DMS53 treated with DMSO at 0.1 percent for 48 hours (cell line): ENCODE measurements around the gene GRK3.

ENCODE experiments used
- DNase-seq: peaks from one replicate; lab custom pipeline; 2025; ENCODE audit not compliant: unreplicated experiment; lab: John Stamatoyannopoulos, UW

Gene GRK3

GRCh38 chr22:25722223-25722622 lies 157.7 kb downstream of the GRK3 start:
- DNase-seq = no peak

DNA sequence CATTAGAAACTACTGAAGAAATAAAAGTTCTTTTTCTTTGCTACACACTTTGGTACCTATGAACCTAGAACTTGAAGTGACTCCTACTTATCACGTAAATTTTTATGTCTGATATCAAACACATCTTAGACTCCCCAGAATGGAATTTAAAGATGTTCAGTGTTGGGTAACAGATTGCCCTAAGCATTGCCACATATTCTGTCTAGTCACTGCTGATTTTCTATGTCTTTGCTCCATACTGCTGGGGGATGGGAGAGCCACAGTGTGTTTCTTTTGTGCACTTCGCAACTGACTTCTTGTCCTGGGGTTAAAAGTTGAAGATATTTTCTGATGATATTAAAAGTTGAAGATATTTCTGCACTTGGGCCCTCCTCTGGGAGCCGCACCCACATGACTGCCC lies 158.2 kb downstream of the GRK3 start:
- no peak for DNase-seq

GRCh38 chr22:25726241-25726640 lies 161.8 kb downstream of the GRK3 start:
- no peak for DNase-seq

DNA sequence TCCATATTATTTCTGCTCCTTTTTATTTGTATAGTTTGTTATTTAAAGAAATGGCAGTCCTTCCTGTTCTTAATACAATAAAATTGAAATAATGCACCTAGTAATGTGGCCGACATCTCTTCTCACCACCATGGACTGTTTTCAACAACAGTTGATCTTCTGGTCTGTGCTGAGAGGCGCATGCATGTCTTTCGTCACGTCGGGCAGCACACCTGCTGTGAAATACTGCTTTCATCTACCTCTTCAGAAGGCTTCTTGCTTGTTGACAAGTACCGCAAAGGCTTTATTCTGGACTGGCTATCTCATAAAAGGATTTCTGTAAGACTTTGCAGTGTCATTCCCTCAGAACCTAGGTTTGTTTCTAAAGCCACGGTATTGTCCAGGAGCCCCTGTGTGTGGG lies 163.6 kb downstream of the GRK3 start:
- DNase-seq = no peak

DNA sequence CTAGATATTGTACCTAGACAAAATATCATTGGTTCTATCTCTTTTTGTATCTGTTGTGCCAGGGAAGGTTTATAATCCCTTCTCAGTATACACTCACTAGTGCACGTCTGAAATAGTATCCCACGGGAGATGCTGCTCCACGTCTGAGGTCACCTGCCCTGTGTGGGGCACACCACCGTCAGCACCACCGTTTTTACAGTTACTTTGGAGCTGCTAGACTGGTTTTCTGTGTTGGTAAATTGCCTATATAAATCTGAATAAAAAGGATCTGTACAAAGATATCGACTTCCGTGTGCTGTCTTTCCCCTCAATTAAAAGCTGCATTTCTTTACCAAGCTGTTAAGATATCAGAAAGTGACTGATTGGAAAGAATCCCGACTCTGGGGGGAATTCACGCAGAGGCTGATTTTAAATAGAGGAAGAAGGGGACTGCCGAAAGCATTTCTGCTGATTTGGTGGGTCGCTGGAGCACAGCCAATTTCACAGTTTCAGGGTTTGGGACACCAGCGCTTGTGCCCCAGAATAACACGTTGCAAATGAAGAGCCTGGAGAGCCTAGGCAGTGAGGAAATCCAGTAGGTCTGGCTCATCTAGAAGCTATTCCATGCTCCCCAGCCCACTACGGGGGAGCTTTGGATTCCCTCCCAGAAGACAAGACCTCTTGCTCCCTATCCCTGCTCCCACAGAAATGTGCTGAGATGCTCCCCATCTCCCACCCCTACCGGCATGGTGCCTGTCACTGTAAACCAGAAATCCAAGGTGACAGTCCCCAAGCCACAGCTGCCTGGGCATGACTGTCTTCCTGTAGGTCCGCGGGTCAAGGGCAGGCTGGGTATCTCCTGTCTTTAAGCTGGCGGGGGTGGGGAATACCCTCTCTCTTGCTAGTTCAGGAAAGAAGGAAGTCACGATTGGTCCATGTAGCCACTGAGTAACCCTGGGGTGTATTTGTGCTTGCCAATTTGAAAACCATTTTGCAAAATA lies 164.8 kb downstream of the GRK3 start:
- DNase-seq = no peak

DNA sequence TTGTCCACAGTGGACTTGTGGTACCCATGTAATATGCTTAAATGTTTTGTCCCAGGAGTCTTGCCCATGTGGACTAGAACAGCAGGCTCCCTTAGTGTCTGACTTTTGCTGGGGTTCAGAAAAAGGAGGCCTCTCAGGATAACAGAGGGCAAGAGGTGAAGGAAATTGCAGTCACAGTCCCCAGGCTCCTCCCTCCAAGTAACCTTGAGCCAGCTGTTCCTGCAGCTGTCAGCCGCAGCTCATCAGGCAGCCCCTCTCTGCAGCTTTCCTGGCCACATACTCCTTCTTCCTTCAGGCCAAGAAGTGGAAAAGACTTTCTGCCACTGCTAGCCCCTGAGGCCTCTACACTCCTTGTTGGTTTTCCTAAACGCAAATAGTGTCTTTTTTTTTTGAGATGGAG lies 171.2 kb downstream of the GRK3 start:
- DNase-seq = no peak

DNA sequence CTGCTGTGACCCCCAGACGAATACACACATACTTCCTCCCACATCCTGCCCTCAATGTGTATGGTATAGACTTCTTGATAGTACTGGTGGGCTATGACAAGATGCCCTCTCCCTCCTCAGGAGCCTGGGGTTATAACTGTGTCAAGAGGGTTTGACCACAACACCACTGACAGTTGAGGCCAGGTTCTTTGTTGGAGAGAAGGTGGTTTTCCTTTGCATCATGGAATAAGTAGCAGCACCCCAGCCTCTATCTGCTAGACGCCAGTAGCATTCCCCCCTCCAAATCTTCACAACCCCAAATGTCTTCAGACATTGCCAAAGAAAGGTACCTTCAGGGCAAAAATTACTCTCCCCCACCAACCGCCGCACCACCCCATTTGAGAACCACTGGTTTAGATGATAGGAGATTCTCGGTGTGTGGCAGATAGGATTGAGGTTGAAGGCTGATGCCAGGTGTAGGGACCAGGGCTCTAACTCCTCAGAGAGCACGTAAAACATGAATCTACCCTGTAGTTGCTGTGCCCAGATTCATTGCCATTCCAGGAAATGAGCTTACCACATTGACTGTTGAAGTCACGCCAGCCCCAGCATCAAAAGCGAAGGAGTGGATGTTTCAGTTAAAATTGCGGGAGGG lies 172.0 kb downstream of the GRK3 start:
- DNase-seq = no peak

DNA sequence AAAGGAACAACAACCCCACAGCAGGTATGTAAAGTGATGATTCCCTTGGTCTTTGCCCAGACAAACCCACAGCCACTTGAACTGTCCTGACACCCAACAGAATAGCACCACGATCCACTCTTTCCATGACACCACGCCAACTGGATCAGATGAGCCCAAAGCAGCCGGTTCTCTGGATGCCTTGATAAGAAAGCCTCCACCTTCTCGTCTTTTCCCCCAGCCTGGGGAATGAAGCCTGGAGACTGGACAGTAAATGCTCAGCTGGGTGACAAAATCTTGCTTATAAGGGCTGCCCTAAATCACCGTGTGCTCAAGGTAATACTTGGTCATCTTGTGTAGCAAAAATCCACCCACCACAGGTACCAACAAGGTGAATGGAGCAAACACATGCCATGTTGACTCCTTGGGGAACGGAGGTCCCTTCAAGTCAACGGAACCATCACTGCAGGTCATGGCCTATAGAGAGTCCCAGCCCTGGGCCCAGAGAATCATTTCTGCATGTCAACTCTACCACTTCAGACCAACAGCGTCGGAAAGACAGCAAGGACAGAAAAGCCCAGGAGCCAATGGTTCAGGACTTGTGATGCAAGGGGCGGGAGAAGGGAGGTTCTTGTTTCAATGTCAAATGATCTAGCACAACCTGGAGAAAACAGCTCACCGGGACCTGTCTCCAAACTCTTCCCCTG lies 175.3 kb downstream of the GRK3 start:
- no peak for DNase-seq

DNA sequence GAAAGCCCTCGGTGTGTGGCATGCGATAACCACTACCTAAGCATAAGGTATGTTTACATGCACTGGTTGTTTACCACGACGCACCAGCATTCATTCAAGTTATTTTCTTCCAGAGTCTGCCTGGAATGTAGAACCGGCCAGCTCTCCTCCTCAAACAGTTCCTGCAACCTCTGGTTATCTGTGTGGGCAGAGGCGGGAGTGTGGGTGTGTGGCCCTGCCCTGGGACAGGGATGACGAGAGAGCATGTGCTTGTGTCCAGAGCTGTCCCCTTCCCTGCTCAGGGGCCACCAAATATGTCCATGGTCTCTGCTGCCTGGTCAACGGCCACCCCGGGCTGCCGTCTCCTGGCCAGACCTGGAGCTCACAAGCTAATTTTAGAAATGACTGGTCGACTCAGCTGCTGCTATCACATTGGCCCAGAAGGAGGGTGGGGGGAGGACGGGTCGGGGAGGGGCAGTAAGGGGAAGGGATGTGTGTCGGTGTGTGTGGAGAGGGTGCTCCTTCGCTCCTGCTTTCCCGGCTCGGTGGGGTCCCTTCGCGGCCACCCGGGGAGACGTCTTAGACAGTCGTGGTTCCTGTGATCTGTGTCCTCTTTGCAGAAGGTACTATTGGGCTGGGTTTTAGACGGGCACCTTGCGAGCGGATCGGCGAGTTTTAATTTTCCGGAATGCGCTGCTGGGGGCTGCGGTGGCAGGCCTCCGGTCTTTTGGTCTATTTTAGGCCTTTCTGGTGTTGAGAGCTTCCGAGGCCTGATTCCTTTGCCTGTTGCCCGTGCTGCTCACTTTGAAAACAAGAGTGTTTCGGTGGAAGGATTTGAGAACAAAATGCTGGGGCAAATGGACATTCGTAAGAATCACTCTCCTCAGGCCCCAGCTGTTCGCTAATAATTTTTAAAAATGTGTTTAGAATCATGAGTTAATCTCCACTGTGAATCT lies 177.5 kb downstream of the GRK3 start, which contains the start of gene MYO18B:
MYO18B (plus strand) TSS at position 497 of the 935 bp plus-strand sequence. CDS start 18,905 bp downstream, outside the sequence.
- DNase-seq = no peak

DNA sequence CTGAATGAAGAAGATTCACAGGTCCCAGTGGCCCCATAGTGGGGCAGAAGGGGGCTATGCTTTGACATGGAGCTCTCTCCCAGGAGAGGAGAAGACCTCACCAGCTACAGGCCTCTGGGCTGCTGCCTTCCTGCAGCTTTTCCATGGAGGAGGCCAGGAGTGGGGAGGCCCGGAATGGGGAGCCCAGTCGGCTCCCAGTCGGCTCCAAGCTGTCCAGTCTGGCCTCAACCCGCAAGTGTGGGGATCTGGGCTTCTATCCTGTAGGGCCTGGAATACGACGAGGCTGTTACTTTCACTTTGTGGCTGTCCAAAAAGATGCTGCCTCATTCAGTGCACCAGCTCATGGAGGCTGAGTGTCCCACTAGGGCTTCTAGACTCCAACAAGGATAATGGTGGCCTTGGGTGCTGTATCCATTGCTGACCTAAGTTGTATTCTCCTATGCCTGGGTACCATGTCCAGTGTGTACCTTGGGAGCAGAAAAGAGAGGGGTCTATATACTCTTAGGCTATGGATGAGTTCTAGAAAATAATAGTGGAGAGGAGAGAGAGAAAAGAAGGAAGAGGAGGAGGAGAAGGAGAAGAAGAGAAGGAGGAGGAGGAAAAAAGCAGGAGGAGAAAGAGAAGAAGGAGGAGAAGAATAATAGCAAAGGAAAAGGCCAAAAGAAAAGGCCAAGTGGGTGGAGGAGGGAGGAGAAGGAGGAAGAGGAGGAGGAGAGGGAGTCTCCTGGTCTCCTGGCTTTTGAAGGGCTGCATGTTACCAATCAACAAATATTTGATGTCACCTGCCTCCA lies 178.6 kb downstream of the GRK3 start:
- no peak for DNase-seq

DNA sequence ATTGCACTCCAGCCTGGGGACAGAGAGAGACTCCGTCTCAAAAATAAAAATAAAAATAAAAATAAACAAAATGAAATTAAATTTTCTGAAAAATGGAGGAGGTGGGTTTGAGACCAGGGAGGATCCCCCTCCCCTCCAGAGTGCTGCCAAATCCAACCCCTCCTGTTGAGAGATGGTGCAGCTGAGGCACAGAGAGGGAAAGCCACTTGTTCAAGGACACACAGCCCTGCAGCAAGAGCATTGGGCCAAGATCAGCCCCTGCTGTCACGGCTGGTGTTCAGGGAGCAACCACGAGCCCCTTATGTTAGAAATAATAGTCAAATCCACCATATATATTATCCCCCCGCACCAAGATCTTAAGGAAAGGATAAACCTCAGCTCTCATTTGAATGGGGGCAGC lies 180.2 kb downstream of the GRK3 start:
- no peak for DNase-seq

GRCh38 chr22:25745341-25746011 lies 181.0 kb downstream of the GRK3 start:
- DNase-seq = no peak

DNA sequence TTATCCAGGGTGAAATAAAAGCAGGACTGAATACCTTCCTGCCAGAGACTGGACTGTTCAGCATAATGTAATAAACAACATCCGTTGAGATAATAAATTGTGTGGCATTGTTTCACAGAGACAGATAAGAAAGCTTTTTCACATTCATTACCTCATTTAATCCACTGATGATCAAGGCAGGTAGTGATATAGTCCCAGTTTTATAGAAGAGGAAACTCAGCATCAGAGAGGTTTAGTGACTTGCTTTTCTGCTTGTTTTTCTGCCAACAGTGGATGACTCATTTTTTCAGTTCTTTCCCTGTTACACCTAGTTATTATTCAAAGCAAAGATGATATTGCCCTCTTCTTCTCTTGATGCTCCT lies 181.5 kb downstream of the GRK3 start:
- DNase-seq = no peak

DNA sequence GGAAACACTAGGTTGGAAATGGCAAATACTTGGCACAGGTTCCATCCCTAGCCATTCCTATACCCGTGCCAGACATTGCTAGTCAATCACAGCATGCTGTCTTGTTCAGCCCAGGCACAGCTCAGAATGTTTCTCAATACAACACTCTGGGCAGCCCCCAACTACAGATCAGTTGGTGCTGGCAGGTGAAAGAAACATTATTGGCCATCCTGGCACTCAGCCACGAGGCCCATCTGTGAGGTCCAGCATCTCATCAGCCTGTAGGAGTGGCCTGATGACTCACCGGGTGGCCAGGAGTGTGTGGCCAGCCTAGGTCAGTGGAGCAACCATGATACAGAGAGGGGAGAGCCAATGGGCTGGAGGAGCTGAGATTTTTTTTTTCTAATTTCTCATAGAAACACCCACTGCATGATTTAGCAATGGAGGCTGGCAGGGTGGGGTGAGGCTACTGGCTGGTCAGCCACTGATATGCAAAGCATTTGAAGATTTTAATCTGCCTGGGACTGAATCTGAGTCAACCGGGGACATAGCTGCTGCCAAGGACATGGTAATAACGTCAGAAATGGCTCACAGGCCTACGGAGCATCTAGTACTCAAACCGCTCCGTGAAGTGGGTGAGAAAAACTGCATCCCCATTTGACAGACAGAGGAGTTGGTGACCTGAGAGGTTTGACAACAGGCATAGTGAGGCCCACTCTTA lies 182.9 kb downstream of the GRK3 start:
- no peak for DNase-seq

- no peak for DNase-seq
These were observed 183.7 kb downstream of the GRK3 start for GRCh38 chr22:25748140-25748539.

DNA sequence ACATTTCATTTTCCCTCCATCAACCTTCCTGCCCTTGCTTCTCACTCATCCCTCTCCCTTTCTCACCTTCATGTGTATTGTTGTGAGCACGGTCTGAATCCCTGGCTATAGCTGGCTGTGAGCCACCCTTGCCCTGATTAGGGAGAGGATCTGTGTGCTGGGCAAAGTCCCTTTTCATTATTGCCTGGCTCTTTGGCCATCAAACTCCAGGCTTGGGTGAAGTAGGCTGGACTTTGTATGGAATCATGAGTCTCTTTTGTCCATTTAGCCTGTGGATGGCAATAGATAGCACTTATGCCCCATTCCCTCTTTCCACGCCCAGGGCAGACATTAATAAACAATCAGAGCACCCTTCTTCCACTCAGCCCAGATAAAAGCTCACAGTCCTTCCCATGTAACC lies 184.2 kb downstream of the GRK3 start:
- no peak for DNase-seq

- DNase-seq = no peak
These were observed 185.1 kb downstream of the GRK3 start for GRCh38 chr22:25749420-25750169.

GRCh38 chr22:25750569-25751173 lies 186.2 kb downstream of the GRK3 start:
- no peak for DNase-seq
